ENCODE results near the gene LRMDA. TPM values are rescaled to one million over a fixed set of nuclear protein-coding genes. Genes with fewer than 3 reads are reported as not detected.
A peak's percentile ranks its signal among the peaks of the same experiment; 100 is the strongest.

LRMDA gene
- total RNA-seq, 4 donors from 2014 or later, result 2.2 to 7.8 (median 4.5) TPM

DNA sequence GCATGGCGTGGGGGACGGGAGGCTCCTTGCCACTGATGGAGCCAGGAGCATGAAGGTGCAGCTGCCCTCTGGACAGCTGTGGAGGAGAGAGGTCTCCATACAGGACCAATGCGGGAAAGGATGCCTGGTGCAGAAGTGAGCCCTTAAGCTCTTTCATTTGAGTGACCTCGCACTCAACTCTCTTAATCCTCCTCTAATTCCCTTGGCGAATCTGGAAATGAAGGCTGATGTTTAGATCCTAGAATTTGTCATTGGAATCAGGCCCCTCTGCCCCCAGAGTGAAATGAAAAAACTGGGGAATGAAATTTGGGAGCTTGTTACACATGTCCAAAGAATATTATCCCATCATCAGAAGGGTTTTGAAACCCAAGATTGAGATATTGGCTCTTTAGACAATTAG lies 639.5 kb downstream of the LRMDA start:
- H3K36me3 ChIP-seq, result no peaks in the 10 kb centered on the region
- intact Hi-C loops (cut with DNase I; ENCODE audit: low total_unique reads), result no loop called here
- peak overlapping the region in 3 of 4 donors; percentile 10 to 33 (median 21) for H3K27ac ChIP-seq
- peaks cover 0 to 18% (median 5%) of the 10 kb centered on the region in 4 donors for H3K4me1 ChIP-seq
- 76% methylated on average over 5 of the region's 5 CpGs; no CpG with 5 or more reads in 1 of the 2 donors for WGBS, 2 donors (ENCODE audit: low coverage in 1 of 2)
- no peaks in the 10 kb centered on the region for H3K27me3 ChIP-seq
- in situ Hi-C loops (cut with MboI; ENCODE audit: low pct_ligation_motif_present in 1 of 4, low pct_unique_long_range_greater_than_20kb in 1 of 4, low sequenced_read_pairs in 3 of 4), result no loop called here
- no peak overlapping the region for H3K4me3 ChIP-seq
- TF ChIP-seq POLR2A (IDR thresholded peaks at IDR 0.05), result no peak
- TF ChIP-seq, protein P1, sequence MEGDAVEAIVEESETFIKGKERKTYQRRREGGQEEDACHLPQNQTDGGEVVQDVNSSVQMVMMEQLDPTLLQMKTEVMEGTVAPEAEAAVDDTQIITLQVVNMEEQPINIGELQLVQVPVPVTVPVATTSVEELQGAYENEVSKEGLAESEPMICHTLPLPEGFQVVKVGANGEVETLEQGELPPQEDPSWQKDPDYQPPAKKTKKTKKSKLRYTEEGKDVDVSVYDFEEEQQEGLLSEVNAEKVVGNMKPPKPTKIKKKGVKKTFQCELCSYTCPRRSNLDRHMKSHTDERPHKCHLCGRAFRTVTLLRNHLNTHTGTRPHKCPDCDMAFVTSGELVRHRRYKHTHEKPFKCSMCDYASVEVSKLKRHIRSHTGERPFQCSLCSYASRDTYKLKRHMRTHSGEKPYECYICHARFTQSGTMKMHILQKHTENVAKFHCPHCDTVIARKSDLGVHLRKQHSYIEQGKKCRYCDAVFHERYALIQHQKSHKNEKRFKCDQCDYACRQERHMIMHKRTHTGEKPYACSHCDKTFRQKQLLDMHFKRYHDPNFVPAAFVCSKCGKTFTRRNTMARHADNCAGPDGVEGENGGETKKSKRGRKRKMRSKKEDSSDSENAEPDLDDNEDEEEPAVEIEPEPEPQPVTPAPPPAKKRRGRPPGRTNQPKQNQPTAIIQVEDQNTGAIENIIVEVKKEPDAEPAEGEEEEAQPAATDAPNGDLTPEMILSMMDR (IDR thresholded peaks at IDR 0.05), result no peak
- DNase-seq, result no peak
- no peaks in the 10 kb centered on the region for H3K9me3 ChIP-seq

DNA sequence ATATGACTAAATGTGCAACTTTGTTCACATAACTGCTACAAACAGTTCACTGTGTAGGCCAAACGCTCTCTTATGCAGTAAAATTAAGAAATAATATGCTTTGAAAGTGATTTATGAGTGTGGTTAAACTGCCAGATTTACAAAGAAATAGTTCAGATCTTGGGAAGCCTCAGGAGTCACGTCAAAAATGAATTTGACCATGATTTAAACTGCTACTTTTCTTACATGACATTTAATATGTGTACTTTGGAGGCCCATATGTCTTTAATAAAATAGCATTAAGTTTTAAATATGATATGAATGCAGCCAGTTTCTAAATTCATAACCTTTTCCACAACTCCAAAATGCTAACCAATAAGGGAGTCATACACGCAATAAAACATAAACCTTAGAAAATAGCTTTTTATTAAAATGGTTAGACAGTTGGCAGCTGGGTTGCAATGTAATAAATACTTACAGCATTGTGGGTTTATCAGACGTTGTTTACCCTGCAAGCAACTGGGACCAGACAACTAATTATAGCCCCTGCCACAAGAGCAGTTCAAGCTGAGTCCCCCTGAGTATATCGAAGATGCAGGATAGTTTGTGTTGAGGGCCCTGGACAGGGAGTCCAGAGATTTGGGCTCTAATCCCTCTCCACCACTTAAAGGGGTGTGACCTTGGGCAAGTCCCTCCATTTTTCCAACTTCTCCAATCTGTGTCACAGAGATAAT lies 640.4 kb downstream of the LRMDA start:
- H3K36me3 ChIP-seq, result no peaks in the 10 kb centered on the region
- no peak for DNase-seq
- in situ Hi-C loops (cut with MboI; ENCODE audit: low pct_ligation_motif_present in 1 of 4, low pct_unique_long_range_greater_than_20kb in 1 of 4, low sequenced_read_pairs in 3 of 4), result no loop called here
- 17 to 40% methylated on average over 3 to 5 of the region's 5 CpGs for WGBS, 2 donors (ENCODE audit: low coverage in 1 of 2)
- intact Hi-C loops (cut with DNase I; ENCODE audit: low total_unique reads), result no loop called here
- no peak for TF ChIP-seq POLR2AphosphoS5 (IDR thresholded peaks at IDR 0.05)
- TF ChIP-seq, protein P1 (IDR thresholded peaks at IDR 0.05), result no peak
- no peak for TF ChIP-seq EP300 (IDR thresholded peaks at IDR 0.05; ENCODE audit: low read depth)
- no peak for TF ChIP-seq POLR2A (IDR thresholded peaks at IDR 0.05)
- H3K4me1 ChIP-seq, result peaks cover 0 to 18% (median 5%) of the 10 kb centered on the region in 4 donors
- H3K4me3 ChIP-seq, result no peak overlapping the region
- H3K9me3 ChIP-seq, result no peaks in the 10 kb centered on the region
- H3K27ac ChIP-seq, result peak overlapping the region in 1 of 4 donors; percentile 33
- no peaks in the 10 kb centered on the region for H3K27me3 ChIP-seq

DNA sequence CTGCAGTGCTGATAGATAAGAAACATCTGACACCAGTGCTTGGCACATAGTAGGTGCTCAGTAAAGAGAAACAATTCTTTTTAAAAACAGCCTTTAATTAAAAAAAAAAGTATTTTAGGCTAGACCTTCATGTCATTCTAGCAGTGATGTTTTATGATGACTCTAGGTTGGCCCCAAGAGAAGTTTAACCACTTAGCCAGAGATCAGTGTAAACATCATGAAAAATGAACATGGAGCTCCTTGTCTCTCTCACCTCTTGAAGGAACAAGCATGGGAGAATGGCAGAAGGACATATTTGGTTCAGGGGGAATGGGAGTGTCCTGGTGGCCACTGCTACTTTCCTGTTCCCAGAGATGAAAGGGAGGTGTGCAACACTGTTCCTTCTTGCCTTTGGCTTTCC lies 641.0 kb downstream of the LRMDA start:
- Histone ChIP-seq H3K4me3 (no peak overlapping the region), H3K27ac (peak overlapping the region in 1 of 4 donors; percentile 33), H3K9me3 (no peaks in the 10 kb centered on the region), H3K4me1 (peaks cover 0 to 18% (median 5%) of the 10 kb centered on the region in 4 donors), H3K36me3 (no peaks in the 10 kb centered on the region), H3K27me3 (no peaks in the 10 kb centered on the region)
- intact Hi-C loops (cut with DNase I; ENCODE audit: low total_unique reads) (no loop called here), in situ Hi-C loops (cut with MboI; ENCODE audit: low pct_ligation_motif_present in 1 of 4, low pct_unique_long_range_greater_than_20kb in 1 of 4, low sequenced_read_pairs in 3 of 4) (no loop called here)
- no peak for DNase-seq
- TF ChIP-seq, protein P1 (IDR thresholded peaks at IDR 0.05), result no peak
- no peak for TF ChIP-seq POLR2AphosphoS5 (IDR thresholded peaks at IDR 0.05)
- no peak for TF ChIP-seq EP300 (IDR thresholded peaks at IDR 0.05; ENCODE audit: low read depth)
- no peak for TF ChIP-seq POLR2A (IDR thresholded peaks at IDR 0.05)

DNA sequence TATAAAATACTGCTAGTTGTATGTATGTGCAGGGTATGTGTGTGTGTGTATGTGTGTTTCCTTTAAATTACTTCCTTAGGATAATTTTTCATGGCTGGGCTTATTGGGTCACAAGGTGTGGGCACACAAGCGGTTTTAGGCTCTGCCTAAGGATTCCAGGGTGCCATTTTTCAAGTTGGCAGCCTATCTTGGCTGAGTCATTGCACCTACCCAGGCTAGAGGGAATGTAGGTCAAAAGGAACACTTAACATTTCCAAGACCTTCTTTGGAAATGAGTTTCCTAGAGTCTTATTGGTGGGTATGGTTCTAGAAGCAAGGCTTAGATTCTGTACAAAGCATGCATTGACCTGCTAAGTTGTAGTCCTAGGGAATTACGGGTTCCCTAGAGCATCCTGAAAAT lies 642.1 kb downstream of the LRMDA start:
- in situ Hi-C loops (cut with MboI; ENCODE audit: low pct_ligation_motif_present in 1 of 4, low pct_unique_long_range_greater_than_20kb in 1 of 4, low sequenced_read_pairs in 3 of 4) (no loop called here), intact Hi-C loops (cut with DNase I; ENCODE audit: low total_unique reads) (no loop called here)
- Histone ChIP-seq H3K36me3 (no peaks in the 10 kb centered on the region), H3K4me3 (no peak overlapping the region), H3K4me1 (peaks cover 0 to 18% (median 5%) of the 10 kb centered on the region in 4 donors), H3K27me3 (no peaks in the 10 kb centered on the region), H3K9me3 (no peaks in the 10 kb centered on the region), H3K27ac (no peak overlapping the region)
- TF ChIP-seq POLR2AphosphoS5 (IDR thresholded peaks at IDR 0.05) (no peak), EP300 (IDR thresholded peaks at IDR 0.05; ENCODE audit: low read depth) (no peak), POLR2A (IDR thresholded peaks at IDR 0.05) (no peak)
- TF ChIP-seq, protein P1 (IDR thresholded peaks at IDR 0.05), result no peak
- no peak for DNase-seq
- 81 to 82% methylated on average over 2 of the region's 2 CpGs for WGBS, 2 donors (ENCODE audit: low coverage in 1 of 2)

Measured in transverse colon (tissue), 4 donors.